GM21723 (cell line): ENCODE data around the gene NUP50.
"Not testable (repeated sequence)": the region's sequence is repeated elsewhere in the genome, so short reads cannot be mapped to it uniquely, and the experiment has no call there.

Source experiments
- ATAC-seq: cut with Tn5 transposase; IDR thresholded peaks from one replicate; pipeline ENCODE4 v1.9.1; 2021; ENCODE audit warnings: mild to moderate bottlenecking, moderate library complexity; ENCODE audit not compliant: unreplicated experiment

NUP50 gene

DNA sequence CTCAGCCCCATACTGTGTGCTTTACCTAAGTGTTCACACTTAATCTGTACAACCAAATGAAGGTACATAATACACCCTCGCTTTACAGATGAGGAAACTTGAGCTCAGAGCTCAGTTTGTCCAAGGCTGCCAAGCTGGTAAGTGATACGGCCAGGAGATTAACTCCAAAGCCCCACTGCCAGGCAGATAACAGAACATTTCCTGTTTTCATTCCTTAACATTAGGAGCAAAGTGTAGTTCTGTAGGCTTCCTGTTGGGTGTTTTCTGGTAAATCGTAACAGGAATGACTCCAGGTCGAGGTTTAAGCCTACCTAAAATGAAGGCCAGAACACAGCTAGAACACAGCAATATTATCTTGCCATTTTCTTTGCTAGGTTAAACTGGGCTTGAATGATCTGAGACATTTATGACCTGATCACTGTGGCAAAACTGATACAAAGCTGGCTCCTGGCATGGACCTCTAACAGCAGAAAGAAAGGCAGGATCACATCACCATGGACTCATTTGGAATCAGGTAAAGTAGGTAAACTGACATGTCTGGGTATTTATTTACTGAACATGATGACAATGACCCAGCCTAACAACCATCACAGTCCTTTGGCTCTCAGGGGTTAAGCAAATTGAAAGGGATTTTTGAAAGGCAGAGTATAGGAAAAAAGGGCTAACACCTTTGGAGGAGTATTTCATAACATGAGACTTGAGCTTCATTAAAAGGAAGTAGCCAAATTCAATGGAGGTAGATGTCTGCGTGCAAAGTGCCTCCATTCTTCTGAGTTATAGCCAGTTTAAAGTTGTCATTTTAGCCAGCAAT lies 3.9 kb upstream of the NUP50 start:
- ATAC-seq = no peak

- ATAC-seq = no peak
These were observed 1.2 kb upstream of the NUP50 start for GRCh38 chr22:45162531-45162930.

DNA sequence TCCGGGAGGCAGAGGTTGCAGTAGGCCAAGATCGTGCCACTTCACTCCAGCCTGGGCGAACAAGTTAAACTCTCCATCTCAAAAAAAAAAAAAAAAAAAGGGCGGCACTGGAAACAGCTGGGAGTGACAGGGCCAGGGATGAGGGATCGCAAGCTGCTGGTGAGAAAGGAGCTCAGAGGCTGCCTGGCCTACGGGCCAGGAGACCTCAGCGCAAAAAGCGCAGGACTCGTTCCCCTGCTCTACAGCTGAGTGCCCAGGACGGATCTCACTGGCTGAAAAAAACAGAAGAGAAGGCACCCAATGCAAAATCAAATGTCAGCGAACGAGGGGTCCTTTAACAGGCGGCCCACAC lies 650 bp upstream of the NUP50 start:
- no peak for ATAC-seq

GRCh38 chr22:45164270-45165088 lies 754 bp downstream of the NUP50 start:
- peak; percentile 25 for ATAC-seq

- ATAC-seq = no peak
These were observed 3.2 kb downstream of the NUP50 start for GRCh38 chr22:45166932-45167331.

DNA sequence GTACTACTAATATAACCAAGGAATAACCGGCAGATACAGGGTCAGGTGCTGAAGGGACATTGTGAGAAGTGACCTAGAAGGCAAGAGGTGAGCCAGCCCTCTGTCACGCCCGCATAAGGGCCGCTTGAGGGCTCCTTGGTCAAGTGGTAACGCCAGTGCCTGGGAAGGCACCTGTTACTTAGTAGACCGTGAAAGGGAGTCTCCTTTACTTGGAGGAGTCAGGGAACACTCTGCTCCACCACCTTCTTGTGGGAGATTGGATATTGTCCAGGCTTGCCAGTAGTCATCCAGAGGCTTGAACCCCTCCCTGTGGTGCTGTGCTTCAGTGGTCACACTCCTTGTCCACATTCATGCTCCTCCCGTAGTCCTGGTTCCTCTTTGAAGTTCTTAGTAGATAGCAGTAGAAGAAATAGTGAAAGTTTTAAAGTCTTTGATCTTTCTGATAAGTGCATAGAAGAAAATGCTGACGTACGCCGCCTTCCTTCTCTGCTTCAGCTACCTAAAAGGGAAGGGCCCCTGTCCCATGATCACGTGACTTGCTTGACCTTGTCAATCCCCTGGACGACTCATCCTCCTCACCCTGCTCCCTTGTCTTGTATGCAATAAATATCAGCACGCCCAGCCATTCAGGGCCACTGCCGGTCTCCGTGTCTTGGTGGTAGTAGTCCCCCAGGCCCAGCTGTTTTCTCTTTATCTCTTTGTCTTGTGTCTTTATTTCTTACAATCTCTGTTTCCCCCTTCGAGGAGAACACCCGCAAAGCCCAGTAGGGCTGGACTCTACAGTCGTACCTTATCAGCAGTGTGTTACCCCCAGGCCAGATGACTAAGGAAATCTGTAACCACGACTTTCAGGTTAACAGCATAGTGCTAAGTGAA lies 6.1 kb downstream of the NUP50 start:
- no peak for ATAC-seq

DNA sequence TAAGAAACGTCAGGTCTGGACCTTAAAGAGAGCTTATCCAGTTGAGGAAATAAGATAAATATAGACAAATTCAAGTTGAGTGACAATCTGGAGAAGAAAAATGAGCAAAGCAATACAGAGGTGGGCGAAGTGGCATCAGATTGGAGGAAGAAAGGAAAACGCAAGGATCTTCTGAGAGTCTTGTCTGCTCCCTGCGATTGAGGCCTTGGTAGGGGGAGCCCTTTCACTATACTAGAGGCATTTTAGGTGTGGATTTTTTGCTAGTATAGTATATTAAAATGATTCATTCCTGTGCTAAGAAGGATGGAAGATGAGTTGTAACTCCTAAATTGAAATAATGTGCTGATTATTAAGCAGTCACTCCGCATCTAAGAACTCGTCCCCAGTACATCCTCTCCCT lies 8.1 kb downstream of the NUP50 start:
- ATAC-seq = no peak

GRCh38 chr22:45172881-45173585 lies 9.3 kb downstream of the NUP50 start:
- no peak for ATAC-seq

DNA sequence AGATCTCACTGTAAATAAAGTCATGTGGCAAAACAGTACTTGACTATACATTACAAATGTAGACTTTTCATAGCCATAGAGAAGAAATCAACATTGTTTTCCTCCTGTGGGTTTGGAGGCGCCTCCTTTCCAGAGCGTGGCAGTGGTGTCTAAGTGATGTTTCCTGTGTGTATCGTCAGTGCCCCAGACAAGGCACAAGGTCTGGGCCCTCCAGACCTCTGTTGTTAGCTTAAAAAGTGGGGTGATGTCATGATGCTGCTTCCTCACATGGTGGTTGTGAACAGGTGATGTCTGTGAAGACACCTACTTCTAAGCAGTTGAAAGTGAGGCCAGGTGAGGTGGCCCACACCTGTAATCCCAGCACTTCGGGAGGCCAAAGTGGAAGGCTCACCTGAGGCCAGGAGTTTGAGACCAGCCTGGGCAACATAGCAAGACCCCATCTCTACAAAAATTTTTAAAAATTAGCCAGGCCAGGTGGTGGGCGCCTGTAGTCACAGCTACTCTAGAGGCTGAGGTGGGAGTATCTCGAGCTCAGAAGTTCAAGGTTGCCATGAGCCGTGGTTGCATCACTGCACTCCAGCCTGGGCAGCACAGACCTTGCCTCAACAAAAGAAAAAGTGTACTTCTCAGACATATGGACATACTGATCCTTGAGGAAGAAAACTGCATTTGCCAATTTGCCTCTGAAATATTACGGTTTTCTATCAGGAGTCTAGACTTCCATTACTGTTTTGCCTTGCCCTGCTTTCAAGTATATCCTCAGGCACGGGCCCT lies 15.7 kb downstream of the NUP50 start:
- ATAC-seq = no peak

DNA sequence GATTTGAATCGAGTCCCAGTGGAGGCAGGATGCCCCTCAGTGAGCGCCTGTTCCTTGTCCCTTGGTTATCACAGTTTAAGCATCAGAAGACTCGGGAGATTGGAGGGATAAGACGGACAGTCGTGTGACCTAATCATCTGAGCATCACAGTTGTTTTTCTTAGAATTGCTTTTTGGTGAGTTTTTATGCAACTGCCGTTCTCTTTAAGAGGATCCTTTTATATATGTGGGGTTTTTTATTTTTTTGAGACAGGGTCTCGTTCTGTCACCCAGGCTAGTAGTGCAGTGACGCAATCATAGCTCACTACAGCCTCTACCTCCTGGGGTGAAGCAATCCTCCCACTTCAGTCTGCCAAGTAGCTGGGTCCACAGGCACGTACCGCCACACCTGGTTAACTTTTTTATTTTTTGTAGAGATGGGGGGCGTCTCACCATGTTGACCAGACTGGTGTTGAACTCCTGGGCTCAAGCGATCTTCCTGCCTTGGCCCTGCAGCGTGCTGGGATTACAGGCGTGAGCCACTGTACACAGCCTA lies 16.5 kb downstream of the NUP50 start:
- no peak for ATAC-seq

DNA sequence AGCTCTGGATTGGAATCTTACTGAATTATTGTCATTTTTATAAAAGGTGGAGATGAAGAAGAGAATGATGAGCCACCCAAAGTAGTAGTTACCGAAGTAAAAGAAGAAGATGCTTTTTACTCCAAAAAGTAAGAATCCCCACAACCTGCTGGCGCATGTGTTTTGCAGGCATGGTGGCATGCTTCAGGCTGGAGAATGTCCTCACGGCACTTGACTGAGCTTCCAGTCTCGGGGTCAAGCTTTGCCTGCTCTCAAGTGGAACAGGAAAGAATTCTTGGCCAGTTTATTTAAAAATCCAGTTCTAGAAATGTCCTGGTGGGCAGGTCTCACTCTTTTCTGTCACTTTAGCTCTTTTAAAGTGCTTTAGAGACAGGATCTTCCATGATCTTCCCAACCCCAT lies 17.5 kb downstream of the NUP50 start:
- ATAC-seq = no peak

GRCh38 chr22:45181766-45182165 lies 18.0 kb downstream of the NUP50 start:
- no peak for ATAC-seq

GRCh38 chr22:45183974-45184373 lies 20.2 kb downstream of the NUP50 start:
- no peak for ATAC-seq

DNA sequence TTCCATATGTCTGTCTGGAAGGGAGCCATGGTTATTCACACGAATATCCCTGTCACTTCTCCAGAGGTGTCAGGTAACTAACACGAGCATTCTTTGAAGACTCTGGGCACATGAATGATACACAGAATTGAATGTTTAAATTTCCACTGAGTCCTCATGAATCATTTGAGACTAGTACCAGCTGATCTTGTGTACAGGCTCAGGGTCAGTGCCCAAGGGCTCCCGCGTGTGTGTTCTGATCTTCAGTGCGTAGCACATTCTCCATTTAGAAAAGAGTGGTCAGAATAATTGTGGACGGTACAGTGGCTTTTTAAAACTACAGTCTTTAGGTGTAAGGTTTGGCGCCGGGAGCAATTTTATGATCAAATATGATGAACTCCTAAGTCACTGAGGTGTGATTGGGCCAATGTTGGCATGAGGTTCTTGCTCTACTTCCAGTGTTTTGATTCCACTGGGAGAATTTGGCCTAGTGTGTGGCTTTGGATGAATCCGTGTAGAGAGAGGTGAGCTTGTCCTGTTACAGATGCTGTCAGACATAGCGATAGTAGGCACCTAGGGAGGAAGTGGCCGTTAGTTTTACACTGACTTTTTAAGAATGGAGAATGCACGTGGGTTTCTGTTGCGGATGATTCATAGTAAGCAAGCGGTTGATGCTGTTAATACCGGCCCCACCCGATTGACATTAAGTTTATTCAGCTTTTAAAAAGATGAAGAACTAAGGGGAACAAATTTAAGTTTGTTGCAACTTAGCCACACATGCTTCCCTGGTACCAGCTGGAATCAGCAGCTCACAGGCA lies 22.2 kb downstream of the NUP50 start:
- no peak for ATAC-seq

DNA sequence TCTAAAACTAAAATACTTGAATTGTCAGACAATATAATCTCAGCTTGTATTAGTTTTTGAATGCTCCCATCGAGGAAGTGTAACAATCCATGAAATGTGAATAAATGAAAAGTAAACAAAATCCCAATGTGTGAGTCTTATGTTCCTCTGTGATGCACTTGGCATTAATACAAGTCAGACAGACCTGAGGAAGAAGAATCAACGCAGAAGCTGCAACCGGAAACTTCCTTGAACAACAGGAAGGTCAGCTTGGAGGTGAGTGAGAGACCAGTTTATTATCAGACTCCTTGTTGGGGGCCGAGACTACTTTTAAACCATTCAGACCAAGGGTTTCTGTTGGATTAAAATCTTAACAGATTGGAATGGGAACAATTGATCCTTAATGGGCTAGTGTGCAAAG lies 24.2 kb downstream of the NUP50 start:
- no peak for ATAC-seq

GRCh38 chr22:45188779-45189178 lies 25.1 kb downstream of the NUP50 start:
- ATAC-seq = no peak

DNA sequence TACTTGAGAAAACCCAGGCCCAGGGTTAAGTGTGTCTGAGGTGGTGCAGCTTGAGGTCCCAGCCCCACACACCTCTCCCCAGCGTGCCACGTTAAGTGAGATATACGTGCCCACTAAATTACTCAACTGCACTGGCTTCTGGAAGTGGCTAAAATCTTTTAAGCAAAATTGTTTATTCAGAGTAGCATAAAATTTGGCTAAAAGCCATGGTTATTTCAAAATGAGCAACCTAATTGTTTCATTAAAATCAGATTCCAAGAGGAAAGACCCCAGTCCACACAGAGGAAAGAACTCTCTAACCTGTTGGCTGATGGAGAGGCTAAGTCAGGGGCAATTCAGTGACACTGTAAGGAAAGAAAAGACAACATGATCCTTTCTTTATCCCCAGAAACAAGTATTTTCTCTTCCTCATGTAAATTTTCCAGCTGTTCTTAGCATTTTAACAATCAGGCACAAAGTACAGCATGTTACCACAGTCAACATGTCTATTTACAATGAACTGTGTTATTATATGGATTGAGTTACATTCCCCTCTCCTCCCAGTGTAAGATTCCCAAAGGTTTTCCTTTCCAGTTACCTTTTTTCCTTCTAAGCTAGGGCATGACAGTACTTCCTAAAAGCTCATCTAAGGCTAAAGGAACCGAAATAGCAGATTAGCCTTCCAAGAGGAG lies 26.6 kb downstream of the NUP50 start:
- ATAC-seq = no peak

DNA sequence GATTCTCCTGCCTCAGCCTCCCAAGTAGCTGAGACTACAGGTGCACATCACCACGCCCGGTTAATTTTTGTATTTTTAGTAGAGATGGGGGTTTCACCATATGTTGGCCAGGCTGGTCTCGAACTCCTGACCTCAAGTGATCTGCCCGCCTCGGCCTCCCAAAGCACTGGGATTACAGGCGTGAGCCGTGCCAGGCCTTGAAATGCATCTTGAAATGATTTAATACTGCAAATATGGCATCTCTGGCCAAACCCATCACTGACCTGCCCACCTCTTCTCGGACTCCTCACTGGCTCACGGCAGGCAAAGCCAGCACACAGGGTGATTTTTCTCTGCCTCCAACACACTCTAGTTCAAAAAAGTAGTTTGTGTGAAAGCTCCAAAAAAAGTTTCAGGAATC lies 28.0 kb downstream of the NUP50 start:
- ATAC-seq = not testable (repeated sequence)
